COR-L47 (cell line): Measurements from ENCODE around the gene COX7B2.

Source experiments
- DNase-seq: peaks from one replicate; lab custom pipeline; 2025; lab: John Stamatoyannopoulos, UW

The COX7B2 gene

GRCh38 chr4:46909078-46909477 lies at the start of gene COX7B2:
Gene COX7B2 (minus strand): TSS chr4:46909245. CDS start chr4:46735192, 174,053 bp downstream.
- no peak for DNase-seq

GRCh38 chr4:46956451-46956850 lies 47.4 kb upstream of the COX7B2 start:
- DNase-seq, result no peak

GRCh38 chr4:46955601-46956000 lies 46.6 kb upstream of the COX7B2 start:
- no peak for DNase-seq

GRCh38 chr4:46954643-46955042 lies 45.6 kb upstream of the COX7B2 start:
- no peak for DNase-seq

GRCh38 chr4:46953564-46953963 lies 44.5 kb upstream of the COX7B2 start:
- no peak for DNase-seq

- no peak for DNase-seq
These were observed 43.4 kb upstream of the COX7B2 start for GRCh38 chr4:46952451-46952850.

GRCh38 chr4:46950826-46951225 lies 41.8 kb upstream of the COX7B2 start:
- DNase-seq, result no peak

GRCh38 chr4:46949822-46950221 lies 40.8 kb upstream of the COX7B2 start:
- DNase-seq, result no peak

GRCh38 chr4:46947541-46947940 lies 38.5 kb upstream of the COX7B2 start:
- no peak for DNase-seq

GRCh38 chr4:46946919-46947536 lies 38.0 kb upstream of the COX7B2 start:
- DNase-seq, result no peak

GRCh38 chr4:46945062-46945461 lies 36.0 kb upstream of the COX7B2 start:
- no peak for DNase-seq

GRCh38 chr4:46944345-46944744 lies 35.3 kb upstream of the COX7B2 start:
- no peak for DNase-seq

GRCh38 chr4:46937493-46937892 lies 28.4 kb upstream of the COX7B2 start:
- peak; percentile 3 for DNase-seq

- DNase-seq, result no peak
These were observed 25.7 kb upstream of the COX7B2 start for GRCh38 chr4:46934726-46935125.

- no peak for DNase-seq
These were observed 24.6 kb upstream of the COX7B2 start for GRCh38 chr4:46933686-46934085.

- peak; percentile 39 for DNase-seq
These were observed 22.9 kb upstream of the COX7B2 start for GRCh38 chr4:46931981-46932380.

GRCh38 chr4:46930891-46931290 lies 21.8 kb upstream of the COX7B2 start:
- DNase-seq, result no peak

- DNase-seq, result no peak
These were observed 18.2 kb upstream of the COX7B2 start for GRCh38 chr4:46927201-46927600.

- no peak for DNase-seq
These were observed 15.9 kb upstream of the COX7B2 start for GRCh38 chr4:46924789-46925529.

GRCh38 chr4:46922205-46922604 lies 13.2 kb upstream of the COX7B2 start:
- no peak for DNase-seq

- DNase-seq, result no peak
These were observed 897 bp downstream of the COX7B2 start for GRCh38 chr4:46908148-46908547.

GRCh38 chr4:46900082-46900481 lies 9.0 kb downstream of the COX7B2 start:
- DNase-seq, result peak; percentile 35

- DNase-seq, result no peak
These were observed 14.2 kb downstream of the COX7B2 start for GRCh38 chr4:46894826-46895225.

- DNase-seq, result no peak
These were observed 19.0 kb downstream of the COX7B2 start for GRCh38 chr4:46890056-46890455.
